ENCODE results near the gene PRKG1.
"Not testable (repeated sequence)": the region's sequence is repeated elsewhere in the genome, so short reads cannot be mapped to it uniquely, and the experiment has no call there.

Gene PRKG1

DNA sequence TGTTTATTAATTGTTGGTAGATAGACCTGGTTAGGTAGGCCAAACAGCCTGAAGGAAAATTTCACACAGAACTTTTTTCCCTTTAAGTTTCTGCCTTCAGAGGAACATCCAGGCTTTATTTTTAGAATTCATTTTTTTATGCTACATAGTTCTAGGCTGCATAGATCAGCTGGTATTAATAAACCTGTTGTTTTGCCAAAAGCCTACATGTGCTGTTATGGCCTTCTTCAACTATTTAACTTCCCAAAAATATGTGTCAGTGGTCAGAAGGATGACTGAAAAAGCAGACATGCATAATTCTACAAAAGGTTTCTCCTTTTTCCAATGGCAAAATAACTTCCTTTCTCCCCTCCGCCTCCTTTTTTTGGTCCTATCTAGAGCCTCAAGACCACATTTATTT, 936.8 kb downstream of the PRKG1 start:
- DNase-seq (ENCODE audit: low read depth): no peak

DNA sequence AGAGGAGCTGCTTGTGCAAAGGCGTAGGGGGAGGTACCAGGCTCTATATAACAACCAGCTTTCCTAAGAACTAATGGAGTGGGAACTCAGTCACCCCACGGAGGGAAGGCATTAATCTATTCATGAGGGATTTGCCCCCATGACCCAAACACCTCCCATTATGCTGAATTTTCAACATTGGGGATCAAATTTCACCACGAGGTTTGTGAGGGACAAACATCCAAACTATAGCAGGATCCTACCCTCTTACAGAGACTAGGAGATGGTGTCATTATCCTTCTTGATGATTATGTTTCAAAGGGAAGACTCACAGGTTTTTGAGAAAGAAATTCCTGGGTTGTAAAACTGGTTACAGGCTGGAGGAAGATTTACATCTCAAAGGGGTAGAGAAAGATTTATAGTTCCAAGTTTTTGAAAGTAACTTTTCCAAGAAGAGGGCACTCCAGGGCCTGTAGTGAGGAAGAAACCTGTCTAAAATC, 944.8 kb downstream of the PRKG1 start:
- DNase-seq (ENCODE audit: low read depth): no peak

DNA sequence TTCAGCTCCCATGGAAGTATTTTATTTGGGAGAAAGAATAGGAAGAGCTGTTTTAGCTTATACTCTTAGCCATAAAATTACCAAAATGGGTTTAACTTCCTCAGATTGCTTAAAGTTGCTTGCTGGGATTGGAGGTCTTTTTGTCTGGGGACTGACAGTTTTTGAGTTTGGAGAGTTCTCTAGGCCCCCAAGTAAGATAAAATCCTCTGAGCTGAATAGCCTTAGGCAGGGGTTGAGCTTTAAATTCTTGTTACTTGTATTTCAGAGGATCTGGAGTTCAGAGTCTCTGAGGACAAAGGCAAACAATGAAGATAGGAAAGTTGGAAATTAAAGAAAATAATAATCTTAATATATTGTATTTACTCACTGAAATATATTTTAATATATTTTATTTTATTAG, 945.4 kb downstream of the PRKG1 start:
- no peak for DNase-seq (ENCODE audit: low read depth)

DNA sequence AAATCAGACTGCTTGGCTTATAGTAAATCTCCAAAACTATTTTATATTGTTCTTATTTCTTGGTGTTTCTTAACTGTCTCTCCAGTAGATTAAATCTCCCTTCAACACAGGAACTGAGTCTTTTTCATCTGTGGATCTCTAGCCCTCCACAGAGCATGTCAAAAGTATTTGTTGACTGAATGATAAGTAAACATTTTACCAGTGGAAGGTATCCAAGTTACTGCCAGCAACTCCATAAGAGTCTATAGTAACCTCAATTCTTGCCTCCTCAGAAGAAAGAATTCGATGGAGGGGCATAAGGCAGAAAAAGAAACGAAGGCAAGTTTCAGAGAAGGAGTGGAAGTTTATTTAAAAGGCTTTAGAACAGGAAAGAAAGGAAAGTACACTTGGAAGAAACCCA, 945.9 kb downstream of the PRKG1 start:
- no peak for DNase-seq (ENCODE audit: low read depth)

DNA sequence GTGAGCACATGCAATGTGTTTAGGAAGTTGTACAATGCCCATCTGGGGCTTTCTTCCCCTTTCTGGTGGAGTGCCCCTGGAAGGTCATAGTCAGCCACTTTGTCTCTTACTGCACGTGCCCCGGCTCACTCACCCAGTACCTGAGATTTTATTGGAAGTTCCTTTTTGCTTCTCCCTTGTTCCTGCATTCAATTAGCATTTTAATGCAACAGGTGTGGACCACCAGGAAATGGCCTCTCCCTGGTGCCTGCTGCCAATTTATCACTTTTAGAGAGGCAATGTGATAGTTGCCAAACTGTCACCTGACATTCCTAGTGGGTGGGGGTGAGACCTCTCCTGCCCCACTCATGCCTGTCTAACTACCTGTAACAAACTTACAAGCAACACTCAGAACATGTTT, 946.4 kb downstream of the PRKG1 start:
- DNase-seq (ENCODE audit: low read depth): no peak

DNA sequence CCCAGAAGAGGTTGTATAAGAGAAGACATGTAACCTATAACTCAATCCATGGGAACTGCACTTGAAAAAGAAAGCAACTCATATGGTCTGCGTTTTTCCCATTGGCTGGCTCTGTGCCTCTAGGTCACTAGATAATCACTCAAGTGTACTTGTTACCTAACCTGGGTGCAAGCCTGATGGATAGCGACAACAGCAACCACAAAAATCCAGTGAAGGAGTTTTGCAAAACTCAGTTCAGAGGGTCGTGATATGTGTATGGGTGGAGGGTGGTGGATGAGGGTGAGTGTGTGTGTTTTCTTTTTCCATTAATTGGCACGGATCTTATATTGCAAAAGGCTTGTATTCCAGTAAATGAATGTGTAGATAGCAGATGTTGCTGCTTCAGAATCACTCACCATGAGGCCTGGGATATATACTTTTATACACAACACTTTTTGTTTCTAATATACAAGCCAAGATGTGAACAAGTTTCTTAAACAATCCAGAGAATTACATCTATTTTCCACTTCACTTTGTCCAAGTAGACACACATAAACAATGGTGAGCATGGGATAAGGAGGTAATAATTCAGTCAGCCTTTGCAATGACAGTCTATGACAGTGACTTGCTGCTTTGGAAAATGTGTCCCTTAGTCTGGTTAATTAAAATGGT, 952.9 kb downstream of the PRKG1 start:
- DNase-seq (ENCODE audit: low read depth): no peak

DNA sequence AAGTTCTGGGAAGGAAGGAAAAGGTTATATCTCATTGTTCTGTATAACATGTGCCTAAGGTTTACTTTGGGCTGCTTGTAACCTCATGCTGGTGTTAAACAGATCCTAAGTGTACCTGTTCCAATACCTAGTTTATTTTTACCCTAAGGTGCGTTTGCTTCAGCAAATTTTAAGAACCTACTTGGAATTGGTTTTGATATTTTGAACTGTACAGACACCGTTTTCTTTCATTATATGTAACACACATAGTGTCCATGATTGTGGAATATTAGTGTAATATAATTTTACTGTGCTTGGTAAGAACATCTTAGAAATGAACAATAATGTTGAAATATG, 954.2 kb downstream of the PRKG1 start:
- no peak for DNase-seq (ENCODE audit: low read depth)

DNA sequence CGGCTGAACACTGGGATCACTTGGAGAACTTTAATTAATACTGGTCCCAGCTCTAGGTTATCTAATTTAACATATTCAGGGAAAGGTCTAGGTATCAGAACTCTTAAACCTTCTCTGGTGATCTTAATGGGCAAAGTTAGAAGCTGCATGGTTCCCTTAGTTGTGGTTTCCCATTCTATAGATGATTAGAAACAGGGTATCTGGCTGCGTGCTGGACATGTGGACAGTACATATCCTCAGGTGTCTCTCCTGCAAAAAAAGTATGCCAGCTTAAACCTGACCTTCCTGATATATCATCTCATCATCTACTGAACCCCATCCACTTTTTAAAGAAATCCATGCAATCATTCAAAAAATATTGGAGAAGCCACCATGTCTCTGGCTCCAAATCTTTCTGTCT, 955.3 kb downstream of the PRKG1 start:
- DNase-seq (ENCODE audit: low read depth): no peak

DNA sequence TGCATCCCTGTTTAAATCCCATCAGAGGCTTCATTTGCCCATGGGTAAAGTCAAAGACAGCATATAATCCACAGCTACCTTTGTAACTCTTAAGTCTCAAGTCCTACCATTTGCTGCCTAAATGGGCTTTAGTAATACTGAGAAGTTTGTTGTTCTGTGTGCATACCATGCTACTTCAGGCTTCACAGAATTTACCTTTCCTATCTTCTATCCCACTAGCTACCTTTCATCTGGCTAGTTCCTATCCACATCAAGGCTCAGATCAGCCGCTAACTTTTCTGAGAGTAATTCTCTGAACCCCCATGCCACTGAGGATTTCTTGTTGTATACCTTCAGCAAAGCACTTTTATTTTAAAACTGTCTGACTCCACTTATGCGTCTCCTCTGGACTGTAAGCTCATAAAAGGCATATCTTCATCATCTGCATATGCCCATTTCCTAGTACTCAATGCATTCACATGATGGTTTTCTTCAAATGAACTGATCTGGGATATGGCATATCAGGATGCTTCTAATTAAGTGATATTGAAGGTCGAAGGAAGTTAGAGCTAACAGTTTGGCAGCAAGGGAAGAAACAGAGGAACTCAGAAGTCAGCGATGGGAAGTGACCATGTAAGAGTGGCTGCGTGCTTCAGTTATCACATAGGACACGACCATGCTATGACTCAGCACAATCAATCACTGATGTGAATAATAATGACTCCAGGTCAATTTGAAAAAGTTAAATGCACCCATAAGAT, 955.9 kb downstream of the PRKG1 start:
- no peak for DNase-seq (ENCODE audit: low read depth)

DNA sequence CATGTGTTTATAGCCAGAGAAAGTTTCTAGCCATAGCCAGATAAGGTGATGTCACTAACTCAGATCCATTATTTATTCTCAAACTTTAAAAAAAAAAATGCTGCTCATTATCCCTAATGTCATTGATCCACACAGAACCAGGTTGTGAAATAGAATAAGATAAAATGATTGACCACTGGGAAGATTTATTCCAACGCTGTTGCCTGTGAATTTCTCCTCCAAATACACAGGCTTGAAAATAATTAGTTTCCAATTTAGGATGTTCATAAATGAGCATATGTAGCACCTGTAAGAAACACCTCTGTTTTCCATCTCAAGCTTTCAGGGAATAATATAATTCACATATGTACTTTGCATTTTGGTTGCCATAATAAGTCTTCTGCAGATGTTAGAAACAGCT, 956.7 kb downstream of the PRKG1 start:
- DNase-seq (ENCODE audit: low read depth): no peak

DNA sequence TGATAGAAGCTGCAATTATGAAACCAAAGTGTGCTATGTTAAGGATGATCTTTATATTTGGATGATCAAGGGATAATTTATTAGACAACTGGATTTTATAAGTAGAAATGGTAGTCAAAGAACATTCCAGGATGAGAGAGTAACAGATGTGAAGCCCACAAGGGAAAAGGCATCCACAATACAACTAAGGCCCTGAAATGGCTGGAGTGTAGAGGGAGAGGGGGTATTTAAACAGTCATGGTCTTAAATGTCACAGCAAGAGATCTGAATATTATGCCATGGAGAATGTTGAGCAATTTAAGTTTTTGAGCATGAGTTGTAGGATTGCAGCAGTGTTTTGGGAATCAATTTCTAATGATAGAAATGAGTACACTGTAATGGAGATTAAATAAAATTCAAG, 957.5 kb downstream of the PRKG1 start:
- no peak for DNase-seq (ENCODE audit: low read depth)

DNA sequence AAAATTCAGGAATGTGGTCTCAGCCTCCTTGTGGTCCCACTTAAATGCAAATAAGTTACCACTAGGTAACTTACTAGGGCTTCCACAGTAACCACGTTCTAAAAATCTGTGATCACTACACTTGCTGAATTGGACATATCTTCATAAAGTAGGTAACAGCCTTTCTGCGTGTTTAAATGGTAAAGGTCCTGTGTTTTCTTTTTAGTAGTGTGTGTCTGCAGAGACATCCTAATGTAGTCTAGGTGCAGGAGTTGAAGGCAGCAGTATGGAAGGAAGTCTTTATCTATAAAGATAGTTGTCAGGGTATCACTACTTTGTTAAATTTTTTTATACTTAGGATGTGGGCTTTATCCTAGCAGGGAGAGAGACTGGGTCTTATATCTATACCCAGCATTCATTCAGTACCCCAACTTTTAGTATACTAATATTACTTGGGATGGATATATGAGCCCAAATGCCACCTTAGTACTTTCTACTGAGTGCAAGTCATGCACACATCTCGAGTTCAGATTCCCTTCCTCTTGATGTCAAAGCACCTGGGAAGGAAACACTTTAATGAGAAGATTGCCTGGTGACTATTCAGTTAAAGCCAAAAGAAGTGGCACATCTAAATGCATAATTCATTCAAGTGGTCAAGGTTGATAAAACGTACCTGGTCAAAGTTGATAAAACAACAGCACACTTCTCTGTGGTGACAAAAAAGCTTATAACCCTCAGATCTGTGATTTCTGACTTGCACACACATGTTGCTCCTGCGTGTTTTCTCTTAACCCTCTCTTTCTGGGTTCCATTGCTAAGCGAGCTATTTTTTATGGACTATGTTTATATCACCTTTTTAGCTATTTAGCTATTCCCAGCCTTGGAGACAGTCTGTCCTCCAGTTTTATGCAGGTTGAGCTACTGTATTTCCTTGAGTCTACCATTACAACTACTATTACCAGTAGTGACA, 958.7 kb downstream of the PRKG1 start:
- no peak for DNase-seq (ENCODE audit: low read depth)

DNA sequence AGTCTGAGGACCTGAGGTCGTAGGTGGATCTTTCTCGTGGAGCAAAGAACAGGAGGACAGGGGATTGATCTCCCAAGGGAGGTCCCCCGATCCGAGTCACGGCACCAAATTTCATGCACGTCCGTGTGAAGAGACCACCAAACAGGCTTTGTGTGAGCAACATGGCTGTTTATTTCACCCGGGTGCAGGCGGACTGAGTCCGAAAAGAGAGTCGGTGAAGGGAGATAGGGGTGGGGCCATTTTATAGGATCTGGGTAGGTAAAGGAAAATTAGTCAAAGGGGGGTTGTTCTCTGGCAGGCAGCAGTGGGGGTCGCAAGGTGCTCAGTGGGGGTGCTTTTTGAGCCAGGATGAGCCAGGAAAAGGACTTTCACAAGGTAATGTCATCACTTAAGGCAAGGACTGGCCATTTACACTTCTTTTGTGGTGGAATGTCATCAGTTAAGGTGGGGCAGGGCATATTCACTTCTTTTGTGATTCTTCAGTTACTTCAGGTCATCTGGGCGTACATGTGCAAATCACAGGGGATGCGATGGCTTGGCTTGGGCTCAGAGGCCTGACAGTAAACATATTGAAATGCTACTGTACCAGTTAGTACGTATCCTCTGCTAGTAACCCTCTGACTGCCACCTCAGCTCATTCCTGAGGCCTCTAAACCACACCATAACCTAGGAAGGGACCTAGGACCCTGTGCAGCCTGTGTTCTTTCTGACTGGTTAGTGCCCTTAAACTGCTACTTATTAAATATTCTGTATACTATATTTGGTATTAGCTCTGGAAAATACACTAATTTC, 964.9 kb downstream of the PRKG1 start:
- not testable (repeated sequence) for DNase-seq (ENCODE audit: low read depth)

DNA sequence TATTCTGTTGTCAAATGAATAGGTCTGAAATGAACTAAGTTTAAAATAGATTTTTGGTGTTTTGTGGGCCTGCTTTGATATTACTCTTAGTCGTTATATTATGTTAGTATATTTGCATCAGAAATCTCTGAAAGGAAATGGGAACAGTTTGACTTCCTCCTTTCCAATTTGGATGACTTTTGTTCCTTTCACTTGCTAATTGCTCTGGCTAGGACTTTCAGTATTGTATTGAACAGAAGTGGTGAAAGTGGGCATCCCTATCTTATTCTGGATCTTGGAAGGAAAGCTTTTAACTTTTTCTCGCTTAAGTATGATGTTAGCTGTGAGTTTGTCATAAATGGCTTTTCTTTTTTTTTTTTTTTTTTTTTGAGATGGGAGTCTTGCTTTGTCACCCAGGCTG, 966.2 kb downstream of the PRKG1 start:
- DNase-seq (ENCODE audit: low read depth): no peak

DNA sequence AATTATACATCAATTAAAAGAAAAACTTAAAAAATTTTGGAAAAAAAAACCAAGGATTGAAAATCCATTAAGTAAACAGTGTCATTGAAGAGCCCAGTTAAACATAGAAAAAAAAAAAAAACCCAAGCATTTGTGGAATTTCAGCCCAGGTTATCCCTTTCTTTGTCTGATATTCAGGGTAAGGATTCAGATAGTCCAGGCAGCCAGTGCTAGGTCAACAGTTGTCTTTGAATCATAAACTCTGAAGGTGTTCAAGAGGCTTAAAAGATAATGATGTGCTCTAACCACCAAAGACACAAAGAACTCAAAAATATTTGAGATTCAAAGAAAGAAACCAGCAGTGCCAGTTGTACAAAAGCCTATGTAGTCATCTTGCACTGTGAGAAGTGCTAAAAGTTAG, 969.5 kb downstream of the PRKG1 start:
- DNase-seq (ENCODE audit: low read depth): no peak

DNA sequence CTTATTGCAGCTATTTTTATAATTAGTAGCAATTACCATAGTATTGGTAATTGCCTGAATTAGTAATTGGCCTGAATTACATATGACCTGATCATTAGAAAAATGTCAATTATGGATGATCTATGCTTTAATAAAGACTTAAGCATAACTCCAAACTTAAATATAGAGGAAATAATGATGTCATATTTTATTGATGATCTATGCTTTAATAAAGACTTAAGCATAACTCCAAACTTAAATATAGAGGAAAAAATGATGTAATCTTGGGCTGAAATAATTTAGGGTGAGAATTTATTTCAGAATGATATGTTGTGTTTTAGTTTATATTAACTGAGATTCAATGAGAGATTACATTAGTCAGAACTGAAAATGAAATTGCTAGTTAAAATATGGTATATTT, 973.8 kb downstream of the PRKG1 start:
- DNase-seq (ENCODE audit: low read depth): no peak

DNA sequence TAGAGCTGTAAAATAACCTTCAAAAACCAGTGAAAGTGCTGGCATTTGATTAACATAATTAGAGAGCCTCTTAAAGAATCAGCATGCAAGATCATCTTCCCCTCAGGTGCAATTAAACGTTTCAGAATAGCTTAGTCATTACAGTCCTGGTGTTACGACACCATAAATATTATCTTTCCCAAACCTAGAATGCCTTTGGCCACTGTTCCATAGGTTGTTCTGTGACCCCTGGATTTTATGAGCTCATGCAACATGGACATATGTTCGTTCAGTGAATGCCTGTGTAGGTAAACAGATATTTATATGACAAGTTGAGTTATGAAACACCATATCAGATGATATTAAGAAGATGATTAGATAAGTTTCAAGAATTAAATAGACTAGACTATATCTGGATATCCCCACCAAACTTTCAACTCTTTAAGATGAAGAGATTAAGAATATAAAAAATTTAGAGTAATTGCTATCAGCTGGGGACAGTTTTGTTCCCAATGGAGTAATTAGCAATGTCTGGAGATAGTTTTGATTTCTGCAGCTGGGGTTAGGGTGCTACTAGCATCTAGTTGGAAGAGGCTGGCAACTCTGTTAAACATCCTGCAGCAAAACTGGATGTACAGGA, 976.3 kb downstream of the PRKG1 start:
- DNase-seq (ENCODE audit: low read depth): no peak

DNA sequence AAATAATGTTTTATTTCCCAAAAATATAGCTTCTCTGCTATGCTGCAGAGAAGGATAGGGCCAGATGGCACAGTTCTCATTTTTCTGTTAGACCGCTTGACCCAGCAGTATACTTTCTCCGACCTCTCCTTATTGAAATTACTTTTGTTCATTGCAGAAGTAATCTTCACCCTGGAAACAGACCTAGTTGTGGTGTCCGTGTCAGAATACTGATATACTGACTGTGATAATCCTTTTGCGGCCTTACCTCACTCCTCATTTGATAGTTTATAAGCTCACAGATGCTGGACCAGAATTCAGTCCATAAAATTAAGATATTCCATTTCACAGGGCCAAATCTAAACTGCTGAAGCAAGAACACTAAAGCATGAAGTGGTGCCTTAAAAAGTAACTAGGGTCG, 979.2 kb downstream of the PRKG1 start:
- no peak for DNase-seq (ENCODE audit: low read depth)

DNA sequence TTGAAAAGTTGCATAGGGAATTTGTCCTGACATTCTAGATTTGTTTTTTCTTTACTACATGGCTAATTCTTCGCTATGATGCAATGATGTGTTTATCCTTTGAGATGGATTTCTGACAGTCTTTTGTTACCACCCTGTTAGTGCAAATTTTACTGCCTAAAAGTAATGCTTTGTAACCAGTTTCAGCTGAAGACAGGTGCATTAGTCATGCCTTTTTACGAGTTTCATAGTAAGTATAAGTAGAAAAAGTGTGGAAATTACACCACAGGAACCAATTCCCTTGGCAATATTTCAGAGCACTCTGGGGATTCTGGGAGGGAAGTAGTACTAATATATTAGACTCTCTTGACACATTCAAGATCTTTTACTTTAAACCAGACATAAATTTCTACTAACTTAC, 982.0 kb downstream of the PRKG1 start:
- DNase-seq (ENCODE audit: low read depth): no peak

DNA sequence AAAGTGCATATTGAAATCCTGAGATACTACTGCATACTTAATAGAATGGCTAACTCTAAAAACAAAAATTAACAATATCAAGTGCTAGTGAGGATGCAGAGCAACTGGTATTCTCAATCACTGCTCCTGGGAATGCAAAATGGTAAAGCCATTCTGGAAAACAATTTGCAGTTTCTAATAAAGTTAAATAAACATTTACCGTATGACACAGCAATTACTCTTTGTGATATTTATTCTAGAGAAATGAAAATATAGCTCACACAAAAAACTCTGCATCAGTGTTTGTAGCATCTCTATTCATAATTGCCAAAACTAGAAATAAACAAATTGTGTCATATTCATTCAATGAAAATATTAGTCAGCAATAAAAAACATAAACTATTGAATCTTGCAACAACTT, 984.8 kb downstream of the PRKG1 start:
- no peak for DNase-seq (ENCODE audit: low read depth)

DNA sequence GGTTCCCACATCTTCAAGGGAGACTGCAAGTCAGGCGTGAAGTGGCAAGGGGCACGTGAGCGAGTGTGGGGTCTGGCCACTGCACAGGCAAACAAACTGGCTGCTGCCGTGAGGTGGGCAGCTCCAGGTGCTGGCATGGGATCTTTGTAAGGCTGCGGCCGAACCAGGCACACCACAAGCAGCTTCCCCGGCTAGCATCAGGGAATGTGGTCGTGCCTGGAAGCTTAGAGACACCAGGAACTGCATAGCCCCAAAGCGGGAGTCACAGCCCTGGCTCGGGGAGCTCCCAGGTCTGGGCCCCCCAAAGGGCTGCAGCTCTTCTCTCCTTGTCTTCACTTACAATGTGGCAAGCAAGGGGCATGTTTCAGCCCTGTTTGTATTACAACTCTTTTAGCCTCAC, 988.9 kb downstream of the PRKG1 start:
- no peak for DNase-seq (ENCODE audit: low read depth)

Data from stimulated activated CD4-positive, alpha-beta T cell treated with anti-CD3 and anti-CD28 coated beads, Interleukin-2, amount 100 ng/mL, for 4 hours (primary cell).